ENCODE results near the gene EFCAB9. TPM values are rescaled to one million over a fixed set of nuclear protein-coding genes. Genes with fewer than 3 reads are reported as not detected.

Gene EFCAB9
- total RNA-seq, 1 donor from 2014 or later = not detected

GRCh38 chr5:172164769-172165212 is 29.2 kb upstream of the EFCAB9 start:
- no peaks in the 10 kb centered on the region for H3K9me3 Mint-ChIP-seq (ENCODE audit: unreplicated experiment)
- H3K36me3 Mint-ChIP-seq (ENCODE audit: unreplicated experiment) = no peaks in the 10 kb centered on the region
- no peak for DNase-seq (ENCODE audit: extremely low spot score, unreplicated experiment)
- H3K27me3 Mint-ChIP-seq (ENCODE audit: unreplicated experiment) = no peaks in the 10 kb centered on the region
- TF ChIP-seq CTCF (IDR thresholded peaks at IDR 0.05) = no peak
- no peak overlapping the region for H3K4me3 Mint-ChIP-seq (ENCODE audit: unreplicated experiment)
- peaks cover 48% of the 10 kb centered on the region for H3K4me1 Mint-ChIP-seq (ENCODE audit: unreplicated experiment)
- no peak overlapping the region for H3K27ac Mint-ChIP-seq (ENCODE audit: unreplicated experiment)

GRCh38 chr5:172165465-172165864 is 28.5 kb upstream of the EFCAB9 start:
- DNase-seq (ENCODE audit: extremely low spot score, unreplicated experiment) = no peak
- no peaks in the 10 kb centered on the region for H3K27me3 Mint-ChIP-seq (ENCODE audit: unreplicated experiment)

DNA sequence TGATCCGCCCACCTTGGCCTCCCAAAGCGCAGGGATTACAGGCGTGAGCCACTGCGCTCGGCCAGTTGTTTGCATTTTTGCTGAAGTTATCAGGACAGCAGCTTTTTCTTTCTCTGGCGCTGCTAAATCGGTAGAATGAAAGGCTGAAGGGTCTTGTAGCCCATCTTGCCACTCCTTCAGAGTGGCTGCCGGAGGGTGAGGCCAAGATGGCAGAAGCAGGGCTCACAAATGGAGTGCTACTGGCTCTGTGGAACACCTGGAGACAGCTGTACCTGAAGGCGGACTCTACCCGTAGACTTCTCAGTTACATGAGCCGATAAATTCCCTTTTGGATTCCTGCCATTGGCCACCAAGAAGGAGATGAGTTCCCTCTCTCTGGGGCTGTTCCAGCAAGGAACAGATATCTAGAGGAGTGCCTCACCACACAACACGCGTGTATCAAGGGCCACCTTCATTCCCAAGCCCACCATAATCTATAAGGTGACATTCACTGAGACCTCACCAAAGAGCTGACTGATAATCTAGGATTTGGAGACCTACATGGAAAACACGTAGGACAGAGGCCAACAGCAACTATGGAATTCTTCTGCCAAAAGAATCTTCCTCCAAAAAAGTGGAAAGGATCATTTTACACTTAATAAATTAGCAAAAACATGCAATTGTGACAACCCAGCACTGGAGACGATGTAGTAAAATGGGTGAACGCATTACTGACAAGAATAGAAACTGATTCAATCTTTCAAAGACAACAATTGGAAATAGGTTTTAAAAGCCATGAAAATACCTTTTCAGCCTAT is 27.7 kb upstream of the EFCAB9 start:
- Mint-ChIP-seq H3K9me3 (ENCODE audit: unreplicated experiment) (no peaks in the 10 kb centered on the region), H3K27me3 (ENCODE audit: unreplicated experiment) (no peaks in the 10 kb centered on the region), H3K27ac (ENCODE audit: unreplicated experiment) (no peak overlapping the region), H3K4me1 (ENCODE audit: unreplicated experiment) (peaks cover 50% of the 10 kb centered on the region), H3K4me3 (ENCODE audit: unreplicated experiment) (no peak overlapping the region), H3K36me3 (ENCODE audit: unreplicated experiment) (no peaks in the 10 kb centered on the region)
- no peak for TF ChIP-seq CTCF (IDR thresholded peaks at IDR 0.05)
- DNase-seq (ENCODE audit: extremely low spot score, unreplicated experiment) = no peak

More at GRCh38 chr5:172165465-172165864, 28.5 kb upstream of the EFCAB9 start:
- no peaks in the 10 kb centered on the region for H3K9me3 Mint-ChIP-seq (ENCODE audit: unreplicated experiment)
- H3K4me3 Mint-ChIP-seq (ENCODE audit: unreplicated experiment) = no peak overlapping the region
- H3K36me3 Mint-ChIP-seq (ENCODE audit: unreplicated experiment) = no peaks in the 10 kb centered on the region
- H3K27ac Mint-ChIP-seq (ENCODE audit: unreplicated experiment) = no peak overlapping the region
- peaks cover 50% of the 10 kb centered on the region for H3K4me1 Mint-ChIP-seq (ENCODE audit: unreplicated experiment)
- TF ChIP-seq CTCF (IDR thresholded peaks at IDR 0.05) = no peak

GRCh38 chr5:172167895-172168294 is 26.1 kb upstream of the EFCAB9 start:
- Mint-ChIP-seq H3K4me3 (ENCODE audit: unreplicated experiment) (no peak overlapping the region), H3K27me3 (ENCODE audit: unreplicated experiment) (no peaks in the 10 kb centered on the region), H3K36me3 (ENCODE audit: unreplicated experiment) (no peaks in the 10 kb centered on the region), H3K9me3 (ENCODE audit: unreplicated experiment) (no peaks in the 10 kb centered on the region), H3K4me1 (ENCODE audit: unreplicated experiment) (peaks cover 51% of the 10 kb centered on the region), H3K27ac (ENCODE audit: unreplicated experiment) (peak overlapping the region; percentile 10)
- DNase-seq (ENCODE audit: extremely low spot score, unreplicated experiment) = no peak
- no peak for TF ChIP-seq CTCF (IDR thresholded peaks at IDR 0.05)

- TF ChIP-seq CTCF (IDR thresholded peaks at IDR 0.05) = no peak
- Mint-ChIP-seq H3K36me3 (ENCODE audit: unreplicated experiment) (no peaks in the 10 kb centered on the region), H3K9me3 (ENCODE audit: unreplicated experiment) (no peaks in the 10 kb centered on the region), H3K27ac (ENCODE audit: unreplicated experiment) (peak overlapping the region; percentile 44), H3K27me3 (ENCODE audit: unreplicated experiment) (no peaks in the 10 kb centered on the region), H3K4me1 (ENCODE audit: unreplicated experiment) (peaks cover 52% of the 10 kb centered on the region), H3K4me3 (ENCODE audit: unreplicated experiment) (no peak overlapping the region)
- DNase-seq (ENCODE audit: extremely low spot score, unreplicated experiment) = no peak
Observed at GRCh38 chr5:172168311-172168710, 25.7 kb upstream of the EFCAB9 start.

Data from osteocyte (in vitro differentiated cells).